Motor neuron (in vitro differentiated cells): Measurements from ENCODE around the gene CD44. TPM values are rescaled to one million over a fixed set of nuclear protein-coding genes. Genes with fewer than 3 reads are reported as not detected.
A peak's percentile ranks its signal among the peaks of the same experiment; 100 is the strongest.

Experiments
- ATAC-seq, 8 experiments: fragments of 200-7000 bp; cut with Tn5 transposase; replicated peaks in 6 of 8; 2 replicates each; pipeline ENCODE4 v1.8.0; 2021; ENCODE audit warnings: mild to moderate bottlenecking in 8 of 8, moderate library complexity in 8 of 8
- H3K27ac ChIP-seq, 2 donors: fragments of 250-450 bp; sonication (Bioruptor Pico); 2 replicates each; pipeline ENCODE4 v1.9.0; 2021; ENCODE audit warnings: antibody characterized with exemption in 2 of 2, mild to moderate bottlenecking in 2 of 2, moderate library complexity in 1 of 2
- H3K4me1 ChIP-seq, 2 donors: fragments of 250-450 bp; sonication (Bioruptor Pico); replicated peaks in 1 of 2; 2 replicates each; pipeline ENCODE4 v1.6.1; 2021; ENCODE audit warnings: antibody characterized with exemption in 2 of 2, mild to moderate bottlenecking in 2 of 2, moderate library complexity in 1 of 2
- H3K4me3 ChIP-seq, 5 donors: fragments of 250-450 bp; sonication (Bioruptor Pico); 2 replicates each; pipeline ENCODE4 v1.9.0; 2021; ENCODE audit warnings: antibody characterized with exemption in 5 of 5, mild to moderate bottlenecking in 5 of 5, moderate library complexity in 4 of 5
- whole genome bisulfite sequencing, 10 experiments: fragments of 450-650 bp; shearing (Covaris generic); methylation state at CpG; one replicate each; pipeline ENCODE4 v1.0.0; 2022; 5-methylcytosine and 5-hydroxymethylcytosine counted together
- in situ Hi-C, 9 experiments: fragments of 400-800 bp; cut with MboI; loops; one replicate each; pipeline ENCODE4 v1.15.0; 2021; ENCODE audit warnings: low sequenced_read_pairs in 9 of 9, low pct_unique_long_range_greater_than_20kb in 2 of 9; ENCODE audit not compliant: unreplicated experiment in 9 of 9
- total RNA-seq, 8 experiments: library from RNA; unstranded; fragments of 300-600 nt; gene quantifications; 2 replicates each; pipeline versions ENCODE4 v1.2.3 to v1.2.4, GENCODE V29; 2022

The CD44 gene
- total RNA-seq, 8 experiments from 2014 or later, result 0.05 to 107 (median 42.9) TPM

DNA sequence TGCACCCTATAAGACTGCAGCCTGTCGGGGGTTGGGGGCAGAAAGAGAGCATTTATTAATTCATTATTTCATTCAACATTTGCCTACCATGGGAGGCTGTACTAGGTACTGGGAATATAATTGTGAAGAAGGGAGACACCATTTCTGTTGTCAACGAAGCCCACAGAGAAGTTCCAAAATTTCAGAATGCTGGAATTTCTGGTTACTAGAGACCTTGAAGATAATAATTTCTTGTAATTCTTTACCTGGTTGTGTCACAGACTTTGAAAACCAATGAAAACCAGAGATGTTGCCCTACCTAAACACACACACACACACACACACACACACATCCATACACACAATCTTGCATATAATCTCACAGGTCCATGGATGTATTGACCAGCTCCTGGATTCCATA, 30.1 kb downstream of the CD44 start:
- 85 to 100% (median 100%) methylated on average over 1 to 2 of the region's 2 CpGs; no CpG with 5 or more reads in 3 of the 10 experiments for WGBS, 10 experiments
- Histone ChIP-seq H3K27ac (no peak overlapping the region), H3K4me3 (no peak overlapping the region), H3K4me1 (peaks cover 8 to 9% of the 10 kb centered on the region in 2 donors)
- in situ Hi-C loops, result no loop called here
- no peak for ATAC-seq

- Histone ChIP-seq H3K27ac (no peak overlapping the region), H3K4me3 (no peak overlapping the region), H3K4me1 (peaks cover 8 to 9% of the 10 kb centered on the region in 2 donors)
- 88 to 100% (median 100%) methylated on average over 1 of the region's 1 CpG; no CpG with 5 or more reads in 3 of the 10 experiments for WGBS, 10 experiments
- no peak for ATAC-seq
- in situ Hi-C loops, result no loop called here
These were observed 30.8 kb downstream of the CD44 start for GRCh38 chr11:35169754-35170153.

- in situ Hi-C loops, result no loop called here
- Histone ChIP-seq H3K27ac (no peak overlapping the region), H3K4me1 (peaks cover 8 to 9% of the 10 kb centered on the region in 2 donors), H3K4me3 (no peak overlapping the region)
- no peak for ATAC-seq
- 9 to 93% (median 76%) methylated on average over 2 to 3 of the region's 3 CpGs; no CpG with 5 or more reads in 2 of the 10 experiments for WGBS, 10 experiments
These were observed 31.5 kb downstream of the CD44 start for GRCh38 chr11:35170503-35170902.

- 50 to 100% (median 100%) methylated on average over 1 of the region's 1 CpG; no CpG with 5 or more reads in 3 of the 10 experiments for whole genome bisulfite sequencing, 10 experiments
- no peak for ATAC-seq
- H3K27ac ChIP-seq, result no peak overlapping the region
These were observed 32.3 kb downstream of the CD44 start for GRCh38 chr11:35171226-35171625.

GRCh38 chr11:35173011-35173511, 34.1 kb downstream of the CD44 start:
- Histone ChIP-seq H3K4me3 (no peak overlapping the region), H3K4me1 (no peaks in the 10 kb centered on the region), H3K27ac (no peak overlapping the region)
- 25 to 83% (median 56%) methylated on average over 1 to 2 of the region's 2 CpGs; no CpG with 5 or more reads in 2 of the 10 experiments for WGBS, 10 experiments
- no peak for ATAC-seq
- in situ Hi-C loops, result no loop called here

More at GRCh38 chr11:35171226-35171625, 32.3 kb downstream of the CD44 start:
- in situ Hi-C loops, result no loop called here
- Histone ChIP-seq H3K4me3 (no peak overlapping the region), H3K4me1 (peaks cover under 1 to 3% of the 10 kb centered on the region in 2 donors)

- Histone ChIP-seq H3K4me3 (no peak overlapping the region), H3K4me1 (no peaks in the 10 kb centered on the region), H3K27ac (no peak overlapping the region)
- ATAC-seq, result no peak
- 43 to 100% (median 62%) methylated on average over 1 to 3 of the region's 3 CpGs; no CpG with 5 or more reads in 3 of the 10 experiments for WGBS, 10 experiments
- in situ Hi-C loops, result no loop called here
These were observed 34.9 kb downstream of the CD44 start for GRCh38 chr11:35173616-35174566.

GRCh38 chr11:35174666-35175065, 35.7 kb downstream of the CD44 start:
- 10 to 86% (median 72%) methylated on average over 1 to 3 of the region's 3 CpGs for WGBS, 10 experiments
- Histone ChIP-seq H3K4me1 (no peaks in the 10 kb centered on the region), H3K27ac (no peak overlapping the region), H3K4me3 (no peak overlapping the region)
- no peak for ATAC-seq
- in situ Hi-C loops, result no loop called here

GRCh38 chr11:35177370-35177769, 38.4 kb downstream of the CD44 start:
- H3K4me1 ChIP-seq, result no peaks in the 10 kb centered on the region
- no peak for ATAC-seq
- WGBS, 10 experiments, result 71 to 92% (median 85%) methylated on average over 1 to 5 of the region's 5 CpGs; no CpG with 5 or more reads in 2 of the 10 experiments
- no peak overlapping the region for H3K27ac ChIP-seq
- H3K4me3 ChIP-seq, result no peak overlapping the region
- in situ Hi-C loops, result no loop called here

GRCh38 chr11:35178067-35178805, 39.3 kb downstream of the CD44 start:
- 0 to 100% (median 72%) methylated on average over 1 to 3 of the region's 3 CpGs; no CpG with 5 or more reads in 3 of the 10 experiments for WGBS, 10 experiments
- no peak overlapping the region for H3K27ac ChIP-seq
- in situ Hi-C loops, result no loop called here
- no peak for ATAC-seq
- H3K4me3 ChIP-seq, result no peak overlapping the region
- H3K4me1 ChIP-seq, result no peaks in the 10 kb centered on the region

GRCh38 chr11:35178873-35179272, 39.9 kb downstream of the CD44 start:
- in situ Hi-C loops, result no loop called here
- no peaks in the 10 kb centered on the region for H3K4me1 ChIP-seq
- no peak overlapping the region for H3K27ac ChIP-seq
- peak in 4 of 8 experiments; percentile 5 to 62 (median 32) for ATAC-seq
- 0 to 78% (median 50%) methylated on average over 1 to 2 of the region's 2 CpGs; no CpG with 5 or more reads in 5 of the 10 experiments for WGBS, 10 experiments
- no peak overlapping the region for H3K4me3 ChIP-seq

GRCh38 chr11:35179466-35180135, 40.6 kb downstream of the CD44 start:
- in situ Hi-C loops, result no loop called here
- H3K27ac ChIP-seq, result no peak overlapping the region
- 20 to 100% (median 65%) methylated on average over 1 to 2 of the region's 2 CpGs; no CpG with 5 or more reads in 4 of the 10 experiments for WGBS, 10 experiments
- no peak overlapping the region for H3K4me3 ChIP-seq
- H3K4me1 ChIP-seq, result no peaks in the 10 kb centered on the region
- ATAC-seq, result peak in 6 of 8 experiments; percentile 6 to 66 (median 38)

DNA sequence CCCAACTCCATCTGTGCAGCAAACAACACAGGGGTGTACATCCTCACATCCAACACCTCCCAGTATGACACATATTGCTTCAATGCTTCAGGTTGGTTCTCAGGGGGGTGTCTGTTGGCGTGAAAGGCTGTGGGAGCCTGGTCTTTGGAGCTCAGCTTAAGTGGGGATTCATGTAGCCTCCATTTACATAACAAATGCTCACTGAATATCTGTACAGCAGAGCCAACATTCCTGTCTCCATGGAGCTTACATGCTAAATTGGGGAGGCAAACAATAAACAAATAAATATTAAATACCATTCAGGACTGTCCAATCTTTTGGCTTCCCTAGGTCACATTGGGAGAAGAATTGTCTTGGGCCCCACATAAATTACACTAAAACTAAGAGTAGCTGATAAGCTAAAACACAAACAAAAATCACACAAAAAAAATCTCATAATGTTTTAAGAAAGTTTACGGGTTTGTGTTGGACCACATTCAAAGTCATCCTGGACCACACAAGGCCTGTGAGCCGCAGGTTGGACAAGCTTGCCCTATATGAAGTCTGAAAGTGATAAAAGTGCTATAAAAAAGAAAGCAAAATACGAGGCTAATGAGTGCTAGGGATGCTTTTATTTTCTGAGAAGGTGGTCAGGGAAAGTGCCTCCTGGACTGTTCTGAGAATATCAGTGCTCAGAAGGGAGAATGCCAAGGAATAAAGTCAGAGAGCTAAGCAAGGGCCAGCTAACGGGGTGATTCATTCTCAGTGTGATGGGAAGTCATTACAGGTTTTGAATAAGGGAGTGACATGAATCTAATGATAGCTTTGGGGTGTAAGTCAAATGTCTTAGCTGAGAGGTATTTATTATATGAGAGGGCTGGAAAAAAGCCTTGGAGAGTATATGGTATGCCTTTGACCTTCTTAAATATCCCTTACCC, 41.6 kb downstream of the CD44 start:
- H3K27ac ChIP-seq, result no peak overlapping the region
- H3K4me3 ChIP-seq, result no peak overlapping the region
- no peaks in the 10 kb centered on the region for H3K4me1 ChIP-seq
- in situ Hi-C loops, result no loop called here
- ATAC-seq, result peak in 6 of 8 experiments; percentile 28 to 78 (median 61)
- 53 to 100% (median 90%) methylated on average over 2 to 5 of the region's 5 CpGs for WGBS, 10 experiments
